ENCODE data around the gene ZNF71.

GRCh38 chr19:56622374-56622773 lies 27.3 kb downstream of the ZNF71 start:
- TF ChIP-seq EZH2phosphoT487 (IDR thresholded peaks at IDR 0.05; ENCODE audit: insufficient read depth, low read depth) (no peak), EZH2 (IDR thresholded peaks at IDR 0.05; ENCODE audit: insufficient read depth, poor library complexity, severe bottlenecking) (no peak)

Data from GM23248 (cell line).